Tongue (tissue), 2 donors: Measurements from ENCODE around the gene BOD1L2. TPM values are rescaled to one million over a fixed set of nuclear protein-coding genes. Genes with fewer than 3 reads are reported as not detected.
A peak's percentile ranks its signal among the peaks of the same experiment; 100 is the strongest.

Experiments
- DNase-seq: peaks from one replicate; pipeline ENCODE4 v3.0.0-alpha.2; 2015
- total RNA-seq: library from RNA; depleted of rRNA; stranded (reverse); fragments of >200 nt; gene quantifications from one replicate; pipeline ENCODE4 v1.2.3, GENCODE V29; 2014

The BOD1L2 gene
- not detected for total RNA-seq

DNA sequence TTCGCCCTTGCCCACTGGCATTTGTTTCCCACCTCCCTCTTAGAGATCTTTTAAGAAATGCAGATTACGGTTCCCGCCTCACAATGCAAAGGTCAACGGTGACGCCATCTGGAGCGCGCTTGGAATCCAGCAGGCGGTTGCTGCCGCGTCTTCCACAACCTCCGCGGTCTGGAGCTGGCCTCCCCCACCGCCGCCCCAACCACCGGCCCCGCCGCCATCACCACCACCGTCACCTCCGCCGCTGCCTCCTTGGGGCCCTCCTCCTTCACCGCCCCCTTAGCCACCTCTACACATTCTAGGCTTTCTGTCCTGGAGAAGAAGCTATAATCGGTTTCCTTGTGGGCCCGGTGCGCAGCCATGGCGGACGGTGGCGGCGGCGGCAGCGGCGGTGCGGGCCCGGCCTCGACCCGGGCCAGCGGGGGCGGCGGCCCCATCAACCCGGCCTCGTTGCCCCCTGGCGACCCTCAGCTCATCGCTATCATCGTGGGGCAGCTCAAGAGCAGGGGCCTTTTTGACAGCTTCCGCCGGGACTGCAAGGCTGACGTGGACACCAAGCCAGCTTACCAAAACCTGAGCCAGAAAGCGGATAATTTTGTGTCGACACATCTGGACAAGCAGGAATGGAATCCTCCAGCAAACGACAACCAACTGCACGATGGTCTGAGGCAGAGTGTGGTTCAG lies at the start of gene BOD1L2:
Gene BOD1L2 (plus strand): TSS at position 132 of the 681 bp plus-strand sequence. CDS start 226 bp downstream, at position 358.
- DNase-seq: no peak

DNA sequence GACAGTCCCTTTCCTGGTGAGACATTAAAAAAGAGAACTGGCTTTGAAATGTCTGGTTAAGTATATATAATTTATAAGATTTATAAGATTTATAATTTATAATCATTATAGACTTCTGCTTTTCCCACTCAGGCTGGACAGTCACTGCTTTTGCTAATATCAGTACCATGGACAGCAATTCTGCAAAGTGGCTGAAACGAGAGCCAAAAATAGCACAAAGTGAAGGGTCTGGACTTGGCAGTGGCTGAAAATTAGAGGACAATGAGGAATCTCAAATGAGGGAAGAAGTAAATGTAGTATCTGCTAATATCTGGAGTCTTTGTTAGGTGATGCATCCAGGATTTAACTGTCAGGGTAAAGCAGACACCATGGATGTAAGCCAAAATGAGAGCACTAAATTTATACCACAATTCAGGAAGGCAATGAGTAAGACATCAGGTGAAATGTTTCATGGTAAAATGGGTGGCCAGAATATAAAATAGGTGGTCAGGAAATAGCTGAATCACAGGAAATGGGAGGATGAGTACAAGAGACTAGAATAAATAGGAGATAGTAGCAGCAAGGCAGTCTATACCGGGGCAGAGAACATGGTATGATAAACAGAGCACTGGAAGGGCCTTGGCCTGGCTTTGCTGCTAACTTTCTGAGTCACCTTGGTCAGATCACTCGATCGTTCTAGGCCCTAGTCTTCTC lies 39.6 kb upstream of the BOD1L2 start:
- peak; percentile 80 for DNase-seq

DNA sequence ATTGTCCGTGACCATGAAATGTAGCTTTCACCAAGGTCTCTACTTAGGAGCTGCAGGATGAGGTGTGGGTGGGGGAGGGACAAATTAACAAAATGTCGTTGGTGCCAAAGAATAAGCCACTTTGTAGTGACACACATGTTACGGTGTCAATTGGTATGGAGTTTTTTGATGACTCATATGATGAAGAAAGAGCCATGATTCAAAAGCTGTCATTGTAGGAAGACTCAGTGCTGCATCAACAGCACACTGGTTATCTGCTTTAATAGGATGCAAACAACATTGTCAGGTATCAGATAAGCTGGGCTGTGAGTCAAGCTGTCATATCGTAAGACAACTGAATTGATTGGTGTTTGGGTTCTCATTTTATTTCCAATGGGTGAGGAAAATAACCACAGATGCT lies 36.6 kb upstream of the BOD1L2 start:
- no peak for DNase-seq

DNA sequence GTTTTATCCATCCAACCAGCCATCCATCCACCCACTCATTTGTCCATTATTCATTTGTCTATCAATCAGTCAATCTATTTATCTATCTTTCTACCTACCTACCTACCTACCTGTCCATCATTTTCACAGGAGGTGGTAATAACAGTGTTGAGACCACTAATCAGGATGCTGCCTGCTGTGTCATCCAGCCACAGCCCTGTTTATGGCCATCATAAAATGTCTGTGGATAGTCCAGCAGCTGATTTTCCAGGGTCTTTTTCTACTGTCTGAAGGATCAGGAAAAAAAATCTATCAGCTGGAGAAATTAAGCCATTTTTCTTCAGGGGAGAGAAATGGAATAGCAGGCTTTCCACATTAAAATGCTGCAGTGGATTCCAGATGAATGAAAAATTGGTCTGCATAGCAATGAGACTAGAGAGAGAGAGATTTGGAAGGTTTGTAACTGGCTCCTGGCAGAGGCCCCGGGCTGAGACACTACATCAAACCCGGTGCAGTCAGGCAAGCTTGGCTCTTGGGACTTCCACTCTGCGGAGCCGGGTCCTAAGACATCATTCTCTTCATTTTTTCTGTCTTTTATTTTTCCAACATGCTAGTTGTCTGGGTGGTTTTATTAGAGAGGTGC lies 33.0 kb upstream of the BOD1L2 start:
- DNase-seq: no peak

DNA sequence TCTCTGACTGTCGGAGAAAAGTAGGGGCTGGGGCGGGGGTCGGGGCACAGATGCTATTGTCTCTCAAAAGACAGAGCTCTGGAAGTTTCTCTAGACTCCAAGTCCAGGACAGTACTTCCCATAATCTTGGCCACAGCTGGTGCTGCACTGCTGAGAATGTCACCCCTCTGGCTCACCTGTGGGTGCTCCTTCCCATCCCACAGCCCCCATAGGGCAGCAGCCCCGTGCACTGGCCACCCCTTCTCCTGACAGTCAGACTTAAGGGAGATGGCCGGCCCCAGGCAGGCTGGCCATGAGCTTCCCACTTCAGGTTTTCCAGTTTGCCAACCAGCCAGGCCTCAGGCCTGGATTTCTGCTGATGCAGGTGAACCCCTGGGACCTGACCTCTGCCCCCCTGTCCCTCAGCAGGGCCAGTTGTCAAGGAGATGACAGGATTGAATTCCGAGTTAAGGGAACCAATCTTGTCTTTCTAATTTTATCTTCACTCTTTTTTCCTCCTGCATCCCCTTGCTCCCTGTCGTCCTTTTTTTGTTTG lies 30.2 kb upstream of the BOD1L2 start:
- no peak for DNase-seq

DNA sequence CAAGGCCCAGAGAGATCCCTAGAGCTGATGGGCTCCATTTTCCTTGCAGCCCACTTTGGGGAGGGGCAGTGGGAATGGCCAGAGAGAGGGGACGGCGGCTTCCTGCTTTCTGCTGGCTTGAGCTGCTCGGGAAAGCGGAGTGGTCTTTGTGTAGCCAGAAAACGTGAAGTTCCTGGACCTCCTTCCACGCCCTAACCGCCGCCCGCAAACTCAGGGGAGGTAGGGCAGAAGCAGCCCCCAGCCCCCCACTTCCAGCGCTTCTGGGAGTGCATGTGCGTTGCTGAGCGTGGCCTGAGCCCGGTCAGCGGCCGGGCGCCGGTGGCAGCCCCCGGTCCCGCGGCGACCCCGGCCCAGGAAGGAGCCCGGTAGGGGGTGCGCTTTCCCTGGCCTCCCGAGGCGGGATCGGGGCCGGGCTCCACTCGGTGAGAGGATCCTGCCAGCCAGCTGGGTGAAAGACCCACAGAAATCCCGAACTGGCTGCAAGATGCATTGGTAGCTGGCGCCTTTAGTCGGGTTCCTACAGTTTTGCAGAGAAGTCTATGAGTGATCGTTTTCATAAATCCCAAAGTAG lies 25.3 kb upstream of the BOD1L2 start:
- no peak for DNase-seq

DNA sequence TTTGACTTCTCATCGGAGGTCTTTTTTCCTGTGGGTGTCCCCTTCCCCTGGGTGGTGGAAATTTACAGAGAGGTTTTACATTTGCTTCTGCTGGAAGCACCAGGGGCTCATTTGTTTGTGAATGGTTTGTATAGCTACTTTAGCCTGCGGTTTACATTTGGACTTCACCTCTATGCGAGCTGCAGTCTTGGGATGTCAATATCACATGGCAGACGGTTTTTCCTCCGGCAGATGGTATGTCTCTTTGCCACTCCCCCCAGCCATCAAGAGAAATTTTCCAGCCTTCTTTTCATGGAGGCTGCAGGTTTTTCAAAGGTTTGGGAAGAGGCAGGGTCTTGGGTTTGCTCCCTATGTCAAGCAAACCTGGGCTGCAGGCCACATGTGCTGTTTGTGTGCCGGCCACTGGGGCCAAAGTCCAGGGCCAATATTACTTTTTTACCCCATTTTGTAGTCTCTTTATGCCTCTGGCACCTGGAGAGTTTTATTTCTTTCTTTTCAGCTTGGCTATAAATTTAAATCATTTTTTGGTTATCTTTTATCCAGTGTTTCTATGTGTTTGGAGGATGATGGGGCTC lies 23.9 kb upstream of the BOD1L2 start:
- no peak for DNase-seq

DNA sequence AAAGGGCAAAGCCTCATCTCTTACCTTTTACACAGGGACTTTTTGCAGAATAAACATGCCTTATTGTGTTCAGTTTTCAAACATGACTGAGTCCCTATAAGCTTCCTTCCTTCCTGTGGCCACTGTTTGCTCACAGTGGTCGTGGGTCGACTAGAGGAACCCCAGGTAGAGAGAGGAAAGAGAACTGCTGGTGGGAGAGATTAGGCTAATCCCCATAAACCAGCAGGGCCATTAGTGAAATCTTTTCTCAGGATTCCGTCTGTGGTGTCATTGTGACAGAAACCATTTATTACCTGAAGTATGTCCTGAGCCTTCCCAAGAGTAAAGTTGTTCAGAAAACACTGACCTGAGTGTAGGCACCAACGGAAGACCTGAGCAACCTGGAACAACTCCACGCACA lies 21.3 kb upstream of the BOD1L2 start:
- DNase-seq: no peak

DNA sequence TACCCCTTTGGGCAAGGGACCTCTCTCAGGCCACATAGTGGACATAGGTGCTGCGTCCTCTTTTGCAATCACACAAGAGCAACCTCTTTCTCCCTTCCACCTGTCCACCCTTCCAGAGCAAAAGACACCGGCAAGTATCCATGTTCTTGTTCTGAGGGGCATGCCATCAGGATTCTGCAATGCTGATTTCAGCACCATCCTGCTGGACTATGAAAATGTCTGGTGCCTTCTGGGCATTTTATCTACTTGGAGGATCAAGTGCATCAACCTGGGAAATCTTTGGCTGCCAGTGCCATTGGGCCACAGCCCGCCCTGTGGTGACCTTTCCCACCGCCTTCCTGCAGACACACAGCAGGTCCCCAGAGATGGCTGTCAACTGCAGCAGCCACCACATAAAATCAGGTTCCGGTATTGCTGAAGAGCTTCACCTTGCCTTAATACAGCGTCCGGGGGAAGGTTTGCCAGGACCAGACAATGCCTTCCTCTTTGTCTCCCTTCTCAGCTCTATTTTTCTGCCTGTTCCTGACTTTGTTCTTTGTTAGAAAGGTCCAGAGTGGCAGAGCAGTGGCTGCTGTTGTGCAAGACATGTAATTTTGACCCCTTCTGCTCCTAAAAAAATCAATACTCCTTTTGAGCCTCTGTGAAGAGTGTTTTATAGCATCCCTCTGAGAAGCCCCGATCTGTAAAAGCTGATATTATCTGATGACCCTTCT lies 18.5 kb upstream of the BOD1L2 start:
- DNase-seq: no peak

DNA sequence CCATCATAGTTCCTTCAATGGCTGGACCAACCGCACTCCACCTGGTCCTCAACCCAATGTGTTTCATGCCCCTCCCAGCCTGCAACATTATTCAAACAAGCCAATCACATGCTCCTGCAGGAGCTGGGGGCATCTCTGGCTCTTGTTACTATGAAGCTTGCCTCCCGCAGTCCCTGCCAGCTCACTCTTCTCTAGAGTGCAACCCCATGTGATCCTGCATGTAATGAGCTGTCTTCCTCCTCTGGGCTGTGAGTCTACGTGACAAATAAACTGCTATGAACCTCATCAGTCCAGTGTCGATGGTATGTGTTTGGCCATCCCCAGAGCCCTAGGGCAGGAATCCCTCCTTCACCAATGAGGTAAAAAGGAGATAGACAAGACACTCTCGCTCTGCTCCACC lies 15.8 kb upstream of the BOD1L2 start:
- DNase-seq: no peak

DNA sequence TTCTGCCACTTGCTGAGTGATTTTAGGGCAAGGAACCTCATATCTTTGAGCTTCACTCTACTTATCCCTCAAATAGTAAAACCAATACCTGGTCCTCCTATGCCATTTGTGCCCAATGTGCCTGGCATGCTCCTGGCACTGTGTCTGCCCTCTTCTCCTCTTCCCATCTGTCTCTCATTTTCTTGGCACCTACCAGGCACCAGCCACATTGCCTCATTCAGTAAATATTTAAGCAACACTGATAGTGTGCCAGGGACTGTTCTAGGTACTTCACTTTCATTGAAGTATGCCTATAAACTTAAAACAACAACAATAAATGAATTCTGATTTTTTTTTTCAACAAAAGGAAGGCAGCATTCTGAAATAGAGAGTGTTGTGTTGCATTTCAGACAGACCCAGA lies 15.1 kb upstream of the BOD1L2 start:
- no peak for DNase-seq

DNA sequence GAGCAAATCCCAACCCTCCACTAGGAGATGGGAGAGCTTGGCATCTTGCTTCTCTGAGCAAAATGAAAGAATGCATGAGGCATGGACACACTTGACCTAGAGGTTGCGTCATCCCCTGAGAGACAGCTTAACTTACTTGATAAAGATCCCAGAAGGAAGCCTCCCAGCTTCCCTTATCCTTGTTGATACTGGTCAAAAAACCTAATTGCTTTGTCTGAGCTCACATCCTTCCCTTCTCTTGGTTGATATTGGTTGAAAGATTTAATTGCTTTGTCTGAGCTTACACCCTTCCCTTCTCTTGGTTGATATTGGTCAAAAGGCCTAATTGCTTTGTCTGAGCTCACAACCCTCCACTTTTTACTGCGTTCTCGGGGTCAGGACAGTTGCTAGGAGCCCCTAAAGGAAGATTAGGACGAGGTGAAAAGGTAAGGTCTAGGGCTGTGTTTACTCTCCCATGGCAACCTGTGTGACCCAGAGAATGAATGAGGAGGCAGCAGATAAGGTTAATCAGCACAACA lies 12.2 kb upstream of the BOD1L2 start:
- DNase-seq: no peak

DNA sequence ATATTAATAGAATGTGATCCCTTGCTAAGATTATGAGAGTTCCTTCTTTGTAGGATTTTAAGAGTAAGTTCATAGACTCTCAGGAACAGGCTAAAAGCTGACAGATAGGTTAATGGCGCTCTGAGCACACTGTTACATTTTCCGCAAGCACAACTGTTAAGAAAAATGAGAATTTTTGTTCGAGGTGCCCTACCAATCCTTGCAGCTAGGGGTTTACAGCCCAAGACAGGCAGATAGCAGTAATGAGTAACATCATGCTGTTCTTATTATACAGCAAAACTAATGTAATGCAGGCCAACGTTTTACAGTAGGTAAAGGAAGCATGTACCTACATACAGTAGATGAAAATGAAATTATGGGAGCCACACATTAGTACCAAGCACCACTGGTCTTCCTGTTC lies 11.2 kb upstream of the BOD1L2 start:
- DNase-seq: no peak

DNA sequence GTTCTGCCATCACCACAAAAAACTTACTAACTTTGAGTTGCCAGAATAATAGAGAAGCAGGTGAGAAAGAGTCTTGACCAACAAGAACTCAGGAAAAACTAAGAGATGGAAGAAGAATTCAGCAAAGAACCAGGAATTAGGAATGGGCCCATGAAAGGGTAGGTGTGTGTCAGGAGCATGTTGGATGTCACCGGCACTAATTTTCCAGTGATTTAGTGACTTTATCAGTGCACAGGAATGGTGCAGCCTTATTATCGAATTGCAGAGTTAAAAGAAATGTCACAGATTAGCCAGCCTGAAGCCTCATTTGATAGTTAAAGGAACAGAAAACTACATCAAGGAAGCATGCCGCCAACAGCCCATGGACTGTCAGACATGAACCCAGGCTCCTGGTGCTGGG lies 9.0 kb upstream of the BOD1L2 start:
- no peak for DNase-seq

DNA sequence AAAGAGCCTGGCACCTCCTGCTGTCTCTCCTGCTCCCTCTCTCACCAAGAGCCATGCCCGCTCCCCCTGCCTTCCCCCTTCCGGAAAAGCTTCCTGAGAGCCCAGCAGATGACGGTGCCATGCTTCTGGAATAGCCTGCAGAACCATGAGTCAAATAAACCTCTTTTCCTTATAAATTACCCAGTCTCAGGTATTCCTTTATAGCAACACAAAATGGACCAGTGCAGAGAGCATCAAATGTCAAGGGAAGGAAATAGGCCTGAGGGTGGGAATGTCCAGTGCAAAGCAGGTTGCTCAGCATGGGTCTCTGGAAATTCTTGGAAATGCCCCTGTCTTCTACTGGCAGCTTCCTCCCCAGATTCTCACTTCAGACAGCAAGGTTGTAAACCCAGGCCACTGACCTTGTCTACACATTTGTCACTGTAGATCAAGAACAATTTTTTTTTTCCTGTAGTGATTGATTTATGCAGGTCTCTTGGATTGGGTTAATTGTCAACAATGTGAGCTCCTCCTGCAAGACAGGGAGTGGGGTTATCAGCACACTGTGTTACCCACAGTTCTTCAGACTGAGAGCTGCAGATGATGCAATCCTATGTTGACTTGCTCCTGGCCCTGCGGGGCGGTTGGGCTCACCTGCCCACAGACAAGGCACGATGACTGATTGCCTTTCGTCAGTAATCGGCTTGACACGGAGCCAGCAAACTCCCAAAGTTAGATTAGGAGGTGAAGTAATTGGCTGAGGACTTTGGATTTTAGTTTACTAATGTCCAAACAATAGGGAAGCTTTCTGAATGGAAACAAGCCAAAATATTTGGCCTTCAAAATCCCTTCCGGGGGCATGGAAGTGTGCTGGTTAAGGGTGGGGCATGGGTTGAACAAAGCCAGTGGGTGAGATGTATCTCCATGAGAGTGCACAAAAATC lies 5.4 kb upstream of the BOD1L2 start:
- DNase-seq: no peak

DNA sequence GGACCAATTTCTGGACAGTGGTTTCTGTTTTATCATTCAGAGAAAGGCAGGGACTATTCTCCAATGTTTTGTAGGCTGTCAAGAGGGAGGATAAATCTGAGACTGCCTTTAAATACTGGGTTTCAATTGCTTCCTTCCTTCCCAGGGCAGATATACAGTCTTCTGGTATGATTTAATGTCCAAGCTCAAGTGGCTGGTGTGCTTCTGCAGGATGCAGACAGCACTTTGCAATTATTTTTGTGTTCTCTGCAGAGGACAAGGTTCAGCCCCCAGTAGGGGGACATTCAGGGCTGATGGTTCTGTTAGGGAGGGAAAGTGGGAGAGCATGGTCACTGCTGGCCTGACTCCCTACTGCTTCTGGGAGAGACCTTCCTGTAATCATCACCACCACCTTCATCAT lies 4.6 kb upstream of the BOD1L2 start:
- no peak for DNase-seq

DNA sequence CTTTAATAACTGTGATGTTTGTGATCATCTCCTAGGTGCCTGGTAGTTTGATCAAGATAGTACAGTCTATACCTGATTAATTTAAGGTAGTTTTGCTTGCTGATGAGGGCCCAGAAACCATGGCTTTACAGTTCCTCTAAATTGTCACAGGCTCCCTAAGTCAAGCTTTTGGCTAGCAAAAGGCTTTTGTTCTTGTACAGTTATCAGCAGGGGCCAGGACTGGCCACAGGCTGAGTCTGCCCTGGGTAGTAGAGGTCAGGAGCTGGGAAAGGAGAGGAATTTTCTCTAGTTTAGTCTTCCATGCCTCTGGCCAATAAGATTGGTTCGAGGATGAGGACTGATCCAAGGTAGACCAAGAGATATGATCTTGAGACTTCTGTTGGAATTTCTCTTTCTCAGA lies 3.6 kb upstream of the BOD1L2 start:
- DNase-seq: no peak

DNA sequence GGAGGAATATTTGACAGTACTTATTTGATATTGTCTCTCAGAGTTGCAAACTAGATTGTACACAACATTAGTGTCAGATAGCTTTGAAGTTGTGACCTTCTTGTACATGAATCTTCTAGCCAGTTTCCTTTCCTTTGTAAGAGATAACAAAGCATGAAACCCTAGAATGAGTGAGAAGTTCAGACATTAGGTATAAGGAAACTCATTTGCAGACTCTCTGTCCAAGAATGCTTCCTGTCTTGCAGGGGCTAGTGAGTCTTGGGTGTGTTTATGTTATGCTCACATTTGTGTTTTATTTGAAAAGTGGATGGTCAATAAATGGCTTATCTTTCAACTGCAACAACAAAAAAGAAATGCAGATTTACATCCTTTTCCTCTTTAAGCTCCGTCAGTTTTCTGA lies 1.4 kb downstream of the BOD1L2 start:
- no peak for DNase-seq

DNA sequence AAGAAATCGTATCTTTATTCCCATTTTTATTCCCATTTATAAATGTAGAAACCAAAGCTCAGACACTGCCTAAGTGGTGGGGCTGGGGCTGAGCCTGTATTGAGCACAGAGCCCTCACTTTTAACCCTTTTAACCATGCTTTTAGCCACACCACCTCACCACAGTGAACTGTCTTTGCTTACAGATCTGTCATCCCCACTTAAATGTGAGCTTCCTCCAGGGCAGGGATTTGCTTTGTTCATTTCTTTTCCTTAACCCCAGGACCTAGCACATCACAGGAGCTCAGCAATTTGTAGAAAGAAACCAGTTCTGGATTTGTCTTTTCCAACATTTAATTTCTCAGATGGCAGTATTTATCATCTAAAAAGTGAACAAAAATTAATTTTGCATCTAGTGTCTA lies 2.2 kb downstream of the BOD1L2 start:
- no peak for DNase-seq

DNA sequence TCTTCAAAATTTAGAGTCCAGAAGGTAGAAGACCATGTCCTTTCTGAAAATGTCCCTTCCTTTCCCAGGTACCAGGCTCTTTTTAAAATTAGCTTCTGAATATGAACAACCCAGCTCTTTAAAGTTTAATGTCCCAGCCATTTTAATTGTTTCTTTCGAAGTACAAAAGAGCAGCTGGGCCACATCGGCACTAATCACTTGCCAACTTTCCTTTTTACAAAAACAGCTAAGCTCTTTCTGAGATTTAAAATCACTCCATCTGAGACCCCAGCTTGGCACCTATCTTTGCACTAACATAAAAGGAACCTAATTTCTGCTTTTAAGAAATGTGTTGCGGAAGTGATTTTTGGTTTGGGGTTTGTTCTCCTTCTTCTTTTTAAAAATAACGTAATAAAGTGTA lies 2.6 kb downstream of the BOD1L2 start:
- peak; percentile 7 for DNase-seq

DNA sequence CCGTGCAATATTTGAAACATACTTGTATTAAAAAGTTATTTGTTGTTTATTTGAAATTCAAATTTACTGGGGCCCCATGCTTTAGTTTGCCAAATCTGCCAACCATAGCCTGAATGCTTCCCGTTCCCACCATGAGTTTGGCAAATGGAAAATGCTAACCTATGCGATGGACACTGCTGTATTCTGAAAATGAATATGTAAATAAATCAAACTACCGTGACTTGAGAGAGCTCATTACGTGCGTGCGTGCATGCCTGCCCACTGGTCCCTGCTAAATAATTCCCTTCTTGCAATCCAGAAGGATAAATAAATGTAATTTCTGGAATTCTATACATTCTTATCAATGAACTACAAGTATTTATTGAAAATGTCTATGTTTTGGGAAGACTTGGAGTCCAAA lies 3.2 kb downstream of the BOD1L2 start:
- no peak for DNase-seq
